Measurements from ENCODE around the gene ATP2B2.

- TF ChIP-seq EZH2 (IDR thresholded peaks at IDR 0.05) (no peak), CTCF (IDR thresholded peaks at IDR 0.05) (no peak), EZH2phosphoT487 (IDR thresholded peaks at IDR 0.05) (no peak)
These were observed 154.2 kb downstream of the ATP2B2 start for GRCh38 chr3:10351013-10351735.
